Kidney capillary endothelial cell (primary cell): ENCODE measurements around the gene PCCB.
"Not testable (repeated sequence)": the region's sequence is repeated elsewhere in the genome, so short reads cannot be mapped to it uniquely, and the experiment has no call there.

ENCODE experiments used
- DNase-seq: peaks from one replicate; pipeline ENCODE4 v3.0.0-alpha.2; 2018; ENCODE audit warnings: low spot score

Gene PCCB

GRCh38 chr3:136327671-136328070, 77.5 kb downstream of the PCCB start:
- no peak for DNase-seq

GRCh38 chr3:136329593-136329992, 79.5 kb downstream of the PCCB start:
- DNase-seq, result no peak

- DNase-seq, result no peak
These were observed 80.8 kb downstream of the PCCB start for GRCh38 chr3:136330900-136331299.

- DNase-seq, result no peak
These were observed 82.2 kb downstream of the PCCB start for GRCh38 chr3:136332302-136332701.

- no peak for DNase-seq
These were observed 82.6 kb downstream of the PCCB start for GRCh38 chr3:136332776-136333175.

- no peak for DNase-seq
These were observed 84.1 kb downstream of the PCCB start for GRCh38 chr3:136334209-136334608.

- not testable (repeated sequence) for DNase-seq
These were observed 84.6 kb downstream of the PCCB start for GRCh38 chr3:136334726-136335125.

GRCh38 chr3:136336329-136337100, 86.4 kb downstream of the PCCB start:
- DNase-seq, result no peak

GRCh38 chr3:136343446-136343845, 93.3 kb downstream of the PCCB start:
- no peak for DNase-seq

- DNase-seq, result peak; percentile 81
These were observed 93.9 kb downstream of the PCCB start for GRCh38 chr3:136343873-136344555.

- no peak for DNase-seq
These were observed 96.3 kb downstream of the PCCB start for GRCh38 chr3:136346486-136346885.

- DNase-seq, result no peak
These were observed 100.0 kb downstream of the PCCB start for GRCh38 chr3:136350132-136350531.

- no peak for DNase-seq
These were observed 100.4 kb downstream of the PCCB start for GRCh38 chr3:136350557-136350956.

GRCh38 chr3:136351351-136351750, 101.2 kb downstream of the PCCB start:
- no peak for DNase-seq

- DNase-seq, result no peak
These were observed 101.8 kb downstream of the PCCB start for GRCh38 chr3:136351905-136352304.

GRCh38 chr3:136353461-136353860, 103.3 kb downstream of the PCCB start:
- no peak for DNase-seq

GRCh38 chr3:136366289-136366688, 116.1 kb downstream of the PCCB start:
- DNase-seq, result no peak

GRCh38 chr3:136375800-136376199, 125.7 kb downstream of the PCCB start:
- not testable (repeated sequence) for DNase-seq

GRCh38 chr3:136377508-136377907, 127.4 kb downstream of the PCCB start:
- DNase-seq, result no peak

- no peak for DNase-seq
These were observed 127.9 kb downstream of the PCCB start for GRCh38 chr3:136378011-136378410.
